HCT116 (cell line): ENCODE measurements around the gene WBP2NL. TPM values are rescaled to one million over a fixed set of nuclear protein-coding genes. Genes with fewer than 3 reads are reported as not detected.

Experiments
- ATAC-seq: fragments of 200-7000 bp; cut with Tn5 transposase; 2 replicates; pipeline ENCODE4 v1.9.1; 2020; ENCODE audit warnings: mild to moderate bottlenecking, moderate library complexity
- BruUV-seq: library from RNA; stranded (reverse); fragments of 400-500 nt; replicated peaks from 2 replicates; lab custom pipeline; 2021; lab: Mats Ljungman, UMichigan
- CTCF ChIA-PET: fragments of 300-600 bp; sonication (Branson Sonifier 250); formaldehyde crosslinking; loops from one replicate; lab custom pipeline; 2021; ENCODE audit warnings: antibody characterized with exemption; lab: Charles Lee
- POLR2A ChIA-PET: fragments of 300-600, 350-600 bp; sonication (Branson Sonifier 250); formaldehyde crosslinking; loops from one replicate; lab custom pipeline; 2021; ENCODE audit warnings: antibody characterized with exemption; lab: Charles Lee
- RAD21 ChIA-PET, 2 experiments: fragments of 300-600 bp; sonication (Branson Sonifier 250); formaldehyde crosslinking; loops; one replicate each; lab custom pipeline; 2023; ENCODE audit warnings: low total read pairs in 2 of 2; ENCODE audit not compliant: uncharacterized antibody in 2 of 2, unreplicated experiment in 2 of 2, low non-redundant PET in 1 of 2; lab: Charles Lee
- DNase-seq: peaks from one replicate; pipeline ENCODE4 v3.0.0-alpha.2; 2010; ENCODE audit warnings: low read depth, low spot score
- H2AFZ ChIP-seq: fragments of 200-600 bp; shearing (Covaris generic), sonication (generic); 2 replicates; pipeline ENCODE4 v1.6.1; 2017; ENCODE audit warnings: low read depth, mixed run types, mixed read lengths, antibody characterized with exemption, low read length; ENCODE audit not compliant: poor library complexity, severe bottlenecking
- H3K27ac ChIP-seq: 2 replicates; pipeline ENCODE4 v1.5.1; 2012; ENCODE audit warnings: low read depth, low read length
- H3K27me3 ChIP-seq: fragments of 200-600 bp; sonication (generic); 2 replicates; pipeline ENCODE4 v1.6.1; 2016; ENCODE audit warnings: mixed run types, low read length, mixed read lengths; ENCODE audit not compliant: insufficient read depth
- H3K36me3 ChIP-seq, 2 experiments: fragments of 200-500 bp in 1 of 2; fragments of 200-600 bp in 1 of 2; sonication (Bioruptor generic) in 1 of 2; sonication (generic) in 1 of 2; 2 replicates each; pipeline versions ENCODE4 v1.5.1 to v1.6.1; 2014 to 2016; ENCODE audit warnings: low read length in 2 of 2, inconsistent platforms in 1 of 2, mixed read lengths in 1 of 2, mixed run types in 1 of 2; ENCODE audit not compliant: insufficient read depth in 2 of 2, control insufficient read depth in 1 of 2
- H3K4me1 ChIP-seq, 2 experiments: fragments of 200-600 bp in 1 of 2; sonication (generic) in 1 of 2; 2 replicates each; pipeline versions ENCODE4 v1.5.1 to v1.6.1; 2012 to 2017; ENCODE audit warnings: low read length in 2 of 2, inconsistent platforms in 1 of 2, mild to moderate bottlenecking in 1 of 2, mixed read lengths in 1 of 2, mixed run types in 1 of 2, moderate library complexity in 1 of 2; ENCODE audit not compliant: insufficient read depth in 2 of 2, control insufficient read depth in 1 of 2
- H3K4me2 ChIP-seq: fragments of 200-600 bp; sonication (generic); 2 replicates; pipeline ENCODE4 v1.6.1; 2017; ENCODE audit warnings: mixed run types, low read length, mixed read lengths
- H3K4me3 ChIP-seq, 2 experiments: fragments of 200-600 bp in 1 of 2; sonication (generic) in 1 of 2; replicated peaks in 1 of 2; 2 replicates each; pipeline ENCODE4 v1.5.1; 2011 to 2016; ENCODE audit warnings: low read length in 2 of 2, control low read depth in 1 of 2, low read depth in 1 of 2, mild to moderate bottlenecking in 1 of 2, mixed read lengths in 1 of 2, mixed run types in 1 of 2
- H3K79me2 ChIP-seq: fragments of 200-600 bp; sonication (generic); 2 replicates; pipeline ENCODE4 v1.6.1; 2017; ENCODE audit warnings: mild to moderate bottlenecking, mixed run types, low read length, moderate library complexity, mixed read lengths; ENCODE audit not compliant: insufficient read depth
- H3K9ac ChIP-seq: fragments of 200-600 bp; sonication (generic); 2 replicates; pipeline ENCODE4 v1.6.1; 2016; ENCODE audit warnings: low read length, mixed read lengths
- H3K9me2 ChIP-seq: fragments of 200-600 bp; sonication (generic), shearing (Covaris generic); 2 replicates; pipeline ENCODE4 v1.6.1; 2017; ENCODE audit warnings: mixed run types, mild to moderate bottlenecking, moderate library complexity; ENCODE audit not compliant: insufficient read depth
- H3K9me3 ChIP-seq, 2 experiments: fragments of 200-500 bp in 1 of 2; fragments of 200-600 bp in 1 of 2; sonication (Bioruptor generic) in 1 of 2; sonication (generic) in 1 of 2; 2 replicates each; pipeline ENCODE4 v1.6.1; 2014 to 2017; ENCODE audit warnings: low read length in 2 of 2, mixed read lengths in 2 of 2, inconsistent platforms in 1 of 2, low read depth in 1 of 2, mild to moderate bottlenecking in 1 of 2, mixed run types in 1 of 2, moderate library complexity in 1 of 2; ENCODE audit not compliant: control insufficient read depth in 1 of 2, insufficient read depth in 1 of 2
- H4K20me1 ChIP-seq: fragments of 200-600 bp; sonication (generic), shearing (Covaris generic); 2 replicates; pipeline ENCODE4 v1.6.1; 2017; ENCODE audit warnings: mixed run types, mild to moderate bottlenecking, moderate library complexity; ENCODE audit not compliant: insufficient read depth
- CBX3 ChIP-seq: IDR thresholded peaks from 2 replicates; pipeline ENCODE4 v1.6.1; 2012; ENCODE audit warnings: low read depth
- EGR1 ChIP-seq: IDR thresholded peaks from 2 replicates; pipeline ENCODE4 v1.6.1; 2012; ENCODE audit warnings: low read depth
- ELF1 ChIP-seq: IDR thresholded peaks from 2 replicates; pipeline ENCODE4 v1.6.1; 2012; ENCODE audit warnings: low read depth, borderline replicate concordance
- EZH2 ChIP-seq: fragments of 200-600 bp; sonication (generic); IDR thresholded peaks from 2 replicates; pipeline ENCODE4 v1.6.1; 2017; ENCODE audit warnings: antibody characterized with exemption, mixed run types
- JUND ChIP-seq: IDR thresholded peaks from 2 replicates; pipeline ENCODE4 v1.6.1; 2012
- MAX ChIP-seq: IDR thresholded peaks from 2 replicates; pipeline ENCODE4 v1.6.1; 2012
- POLR2AphosphoS5 ChIP-seq: IDR thresholded peaks from 2 replicates; pipeline ENCODE4 v1.6.1; 2011; ENCODE audit warnings: mild to moderate bottlenecking, low read depth, low read length, moderate library complexity
- RAD21 ChIP-seq: IDR thresholded peaks from 2 replicates; pipeline ENCODE4 v1.6.1; 2012; ENCODE audit warnings: low read depth, mild to moderate bottlenecking
- SIN3A ChIP-seq: IDR thresholded peaks from 2 replicates; pipeline ENCODE4 v1.6.1; 2012; ENCODE audit warnings: low read depth
- SP1 ChIP-seq: IDR thresholded peaks from 2 replicates; pipeline ENCODE4 v1.6.1; 2012; ENCODE audit warnings: low read depth
- SRF ChIP-seq: IDR thresholded peaks from 2 replicates; pipeline ENCODE4 v1.6.1; 2012; ENCODE audit warnings: low read depth
- YY1 ChIP-seq: IDR thresholded peaks from 2 replicates; pipeline ENCODE4 v1.6.1; 2011; ENCODE audit warnings: low read length, low read depth, moderate library complexity, mild to moderate bottlenecking; ENCODE audit not compliant: insufficient replicate concordance; ENCODE audit errors: extremely low read depth
- ZBTB33 ChIP-seq: IDR thresholded peaks from 2 replicates; pipeline ENCODE4 v1.6.1; 2011; ENCODE audit warnings: mild to moderate bottlenecking, low read length, moderate library complexity; ENCODE audit not compliant: insufficient replicate concordance; ENCODE audit errors: extremely low read depth
- intact Hi-C: fragments of 100-400 bp; cut with micrococcal nuclease; formaldehyde crosslinking; loops from 2 replicates; pipeline ENCODE4 v1.10.0; 2022
- total RNA-seq: library from RNA; stranded (reverse); gene quantifications from one replicate; pipeline ENCODE4 v1.2.1, GENCODE V29; 2021; ENCODE audit not compliant: unreplicated experiment
- TF ChIP-seq, protein P1 (sequence below): IDR thresholded peaks from 2 replicates; pipeline ENCODE4 v1.6.1; 2012; ENCODE audit warnings: low read depth
- TF ChIP-seq, protein P2 (sequence below), 3 experiments: fragments of 200-600 bp in 1 of 3; sonication (generic) in 1 of 3; IDR thresholded peaks in 2 of 3; conservative IDR thresholded peaks in 1 of 3; 2 replicates each; pipeline ENCODE4 v1.5.1; 2012 to 2017; ENCODE audit warnings: low read depth in 2 of 3, low read length in 2 of 3, antibody characterized with exemption in 1 of 3, borderline replicate concordance in 1 of 3, control low read depth in 1 of 3, mild to moderate bottlenecking in 1 of 3, mixed read lengths in 1 of 3, mixed run types in 1 of 3, moderate library complexity in 1 of 3; ENCODE audit not compliant: insufficient read depth in 1 of 3

WBP2NL gene
- total RNA-seq, 1 experiment from 2014 or later = not detected

- ChIA-PET RAD21 (no interaction called here), CTCF (no interaction called here)
Measured at GRCh38 chr22:41951898-41952474, 46.6 kb upstream of the WBP2NL start, which contains the start of gene SMIM45. SMIM45 (plus strand) TSS chr22:41952150.

More at GRCh38 chr22:41951898-41952474, 46.6 kb upstream of the WBP2NL start, which contains the start of gene SMIM45:
- no peak within 1 kb of the TSS for H2AFZ ChIP-seq
- no peaks in the 10 kb centered on the region for H4K20me1 ChIP-seq
- intact Hi-C loops = no loop called here
- no peaks in the 10 kb centered on the region for H3K9me3 ChIP-seq
- H3K4me2 ChIP-seq = no peak within 1 kb of the TSS; the same call in 1 of the 2 replicates
- no peak within 1 kb of the TSS for H3K4me3 ChIP-seq
- no peak for TF ChIP-seq CBX3
- no peak for TF ChIP-seq ELF1
- no peak for TF ChIP-seq POLR2AphosphoS5
- TF ChIP-seq ZBTB33 = no peak
- no peak for TF ChIP-seq SIN3A
- no peak for TF ChIP-seq RAD21
- TF ChIP-seq JUND = no peak
- no peak for TF ChIP-seq SP1
- TF ChIP-seq, protein P1, sequence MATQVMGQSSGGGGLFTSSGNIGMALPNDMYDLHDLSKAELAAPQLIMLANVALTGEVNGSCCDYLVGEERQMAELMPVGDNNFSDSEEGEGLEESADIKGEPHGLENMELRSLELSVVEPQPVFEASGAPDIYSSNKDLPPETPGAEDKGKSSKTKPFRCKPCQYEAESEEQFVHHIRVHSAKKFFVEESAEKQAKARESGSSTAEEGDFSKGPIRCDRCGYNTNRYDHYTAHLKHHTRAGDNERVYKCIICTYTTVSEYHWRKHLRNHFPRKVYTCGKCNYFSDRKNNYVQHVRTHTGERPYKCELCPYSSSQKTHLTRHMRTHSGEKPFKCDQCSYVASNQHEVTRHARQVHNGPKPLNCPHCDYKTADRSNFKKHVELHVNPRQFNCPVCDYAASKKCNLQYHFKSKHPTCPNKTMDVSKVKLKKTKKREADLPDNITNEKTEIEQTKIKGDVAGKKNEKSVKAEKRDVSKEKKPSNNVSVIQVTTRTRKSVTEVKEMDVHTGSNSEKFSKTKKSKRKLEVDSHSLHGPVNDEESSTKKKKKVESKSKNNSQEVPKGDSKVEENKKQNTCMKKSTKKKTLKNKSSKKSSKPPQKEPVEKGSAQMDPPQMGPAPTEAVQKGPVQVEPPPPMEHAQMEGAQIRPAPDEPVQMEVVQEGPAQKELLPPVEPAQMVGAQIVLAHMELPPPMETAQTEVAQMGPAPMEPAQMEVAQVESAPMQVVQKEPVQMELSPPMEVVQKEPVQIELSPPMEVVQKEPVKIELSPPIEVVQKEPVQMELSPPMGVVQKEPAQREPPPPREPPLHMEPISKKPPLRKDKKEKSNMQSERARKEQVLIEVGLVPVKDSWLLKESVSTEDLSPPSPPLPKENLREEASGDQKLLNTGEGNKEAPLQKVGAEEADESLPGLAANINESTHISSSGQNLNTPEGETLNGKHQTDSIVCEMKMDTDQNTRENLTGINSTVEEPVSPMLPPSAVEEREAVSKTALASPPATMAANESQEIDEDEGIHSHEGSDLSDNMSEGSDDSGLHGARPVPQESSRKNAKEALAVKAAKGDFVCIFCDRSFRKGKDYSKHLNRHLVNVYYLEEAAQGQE = no peak
- TF ChIP-seq, protein P2, sequence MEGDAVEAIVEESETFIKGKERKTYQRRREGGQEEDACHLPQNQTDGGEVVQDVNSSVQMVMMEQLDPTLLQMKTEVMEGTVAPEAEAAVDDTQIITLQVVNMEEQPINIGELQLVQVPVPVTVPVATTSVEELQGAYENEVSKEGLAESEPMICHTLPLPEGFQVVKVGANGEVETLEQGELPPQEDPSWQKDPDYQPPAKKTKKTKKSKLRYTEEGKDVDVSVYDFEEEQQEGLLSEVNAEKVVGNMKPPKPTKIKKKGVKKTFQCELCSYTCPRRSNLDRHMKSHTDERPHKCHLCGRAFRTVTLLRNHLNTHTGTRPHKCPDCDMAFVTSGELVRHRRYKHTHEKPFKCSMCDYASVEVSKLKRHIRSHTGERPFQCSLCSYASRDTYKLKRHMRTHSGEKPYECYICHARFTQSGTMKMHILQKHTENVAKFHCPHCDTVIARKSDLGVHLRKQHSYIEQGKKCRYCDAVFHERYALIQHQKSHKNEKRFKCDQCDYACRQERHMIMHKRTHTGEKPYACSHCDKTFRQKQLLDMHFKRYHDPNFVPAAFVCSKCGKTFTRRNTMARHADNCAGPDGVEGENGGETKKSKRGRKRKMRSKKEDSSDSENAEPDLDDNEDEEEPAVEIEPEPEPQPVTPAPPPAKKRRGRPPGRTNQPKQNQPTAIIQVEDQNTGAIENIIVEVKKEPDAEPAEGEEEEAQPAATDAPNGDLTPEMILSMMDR (IDR thresholded peaks at IDR 0.05 in 2 of 3, conservative IDR thresholded peaks at IDR 0.05 in 1 of 3; ENCODE audit: borderline replicate concordance in 1 of 3, insufficient read depth in 1 of 3, low read depth in 2 of 3, low read length in 2 of 3) = no peak
- no peak for TF ChIP-seq SRF
- no peak for TF ChIP-seq EGR1
- no peak for TF ChIP-seq MAX
- TF ChIP-seq YY1 = no peak
- TF ChIP-seq EZH2 = no peak
- DNase-seq = no peak
- no peaks in the 10 kb centered on the region for H3K9me2 ChIP-seq
- ATAC-seq = no peak
- BruUV-seq = no TSS peak
- POLR2A ChIA-PET = no interaction called here
- H3K27me3 ChIP-seq = no peaks in the 10 kb centered on the region
- no peaks in the 10 kb centered on the region for H3K36me3 ChIP-seq
- peaks cover 11 to 18% of the 10 kb centered on the region in 2 experiments for H3K4me1 ChIP-seq
- H3K79me2 ChIP-seq = no peaks in the 10 kb centered on the region
- no peak within 1 kb of the TSS for H3K9ac ChIP-seq
- no peak within 1 kb of the TSS for H3K27ac ChIP-seq
